Activated gamma-delta T cell treated with anti-CD3 and anti-CD28 coated beads, Interleukin-2, amount 50 U/mL, for 16 hours (primary cell): ENCODE measurements around the gene DSCAM.
"Not testable (repeated sequence)": the region's sequence is repeated elsewhere in the genome, so short reads cannot be mapped to it uniquely, and the experiment has no call there.

Experiments
- DNase-seq: peaks from one replicate; pipeline ENCODE4 v3.0.0-alpha.2; 2020; ENCODE audit warnings: low read depth

DSCAM gene

GRCh38 chr21:40047993-40048730 is 798.8 kb downstream of the DSCAM start:
- DNase-seq: no peak

DNA sequence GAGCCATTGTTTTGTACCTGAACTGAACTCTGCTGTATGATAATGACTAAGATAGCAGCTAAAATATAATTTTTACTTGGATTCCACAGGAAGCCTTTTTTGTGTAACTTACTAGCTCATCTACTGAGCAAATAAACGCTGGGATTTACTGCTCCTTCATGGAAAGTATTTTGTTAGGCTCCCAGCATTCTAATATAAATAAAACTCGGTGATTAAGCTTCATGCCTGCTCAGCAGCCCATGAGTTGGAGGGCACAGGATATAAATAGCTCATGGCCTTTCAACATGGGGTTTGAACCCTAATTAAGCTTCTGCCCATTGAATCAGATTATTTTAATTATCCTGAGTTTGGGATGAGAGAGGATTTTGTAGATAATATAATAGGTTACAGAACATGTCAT is 799.7 kb downstream of the DSCAM start:
- DNase-seq: no peak

DNA sequence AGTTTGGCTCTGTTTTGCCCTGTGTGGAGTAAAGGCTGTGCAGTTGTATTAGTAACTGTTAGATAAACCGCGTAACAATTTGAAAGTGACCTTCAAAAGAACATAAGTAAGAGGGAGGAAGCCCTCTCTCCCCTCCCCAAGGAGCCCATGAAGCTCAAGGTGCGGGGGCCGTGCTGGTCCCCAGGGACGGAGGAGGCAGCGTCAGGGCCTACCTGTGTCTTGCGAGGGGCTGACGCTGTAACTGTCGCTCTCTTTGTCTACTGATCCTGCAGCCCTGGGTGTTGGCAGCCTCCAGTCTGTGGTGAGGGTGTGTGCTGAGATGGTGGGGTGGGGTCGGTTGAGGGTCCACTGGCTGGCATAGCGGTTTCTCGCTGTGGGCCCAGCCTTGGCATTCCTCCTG is 803.1 kb downstream of the DSCAM start:
- no peak for DNase-seq

DNA sequence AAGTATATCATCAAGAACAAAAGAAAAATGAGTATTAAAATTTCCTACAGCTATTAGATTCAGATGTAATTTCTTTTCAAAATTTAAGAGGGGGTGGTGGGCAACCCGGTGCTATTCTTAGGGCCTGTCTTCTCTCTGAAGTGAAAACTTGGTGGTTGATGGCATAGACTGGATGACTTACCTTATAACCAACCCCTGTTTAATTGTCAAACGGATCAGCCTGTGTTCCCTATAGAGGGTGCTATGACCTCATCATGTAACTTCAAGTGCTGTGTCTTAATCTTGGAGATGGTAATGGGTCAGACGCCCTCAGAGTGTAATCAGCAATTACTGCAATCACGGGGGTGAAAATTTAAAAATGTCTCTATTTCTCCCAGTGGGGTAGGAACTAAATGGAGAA is 803.5 kb downstream of the DSCAM start:
- no peak for DNase-seq

- no peak for DNase-seq
Observed at GRCh38 chr21:40041446-40041845, 805.5 kb downstream of the DSCAM start.

DNA sequence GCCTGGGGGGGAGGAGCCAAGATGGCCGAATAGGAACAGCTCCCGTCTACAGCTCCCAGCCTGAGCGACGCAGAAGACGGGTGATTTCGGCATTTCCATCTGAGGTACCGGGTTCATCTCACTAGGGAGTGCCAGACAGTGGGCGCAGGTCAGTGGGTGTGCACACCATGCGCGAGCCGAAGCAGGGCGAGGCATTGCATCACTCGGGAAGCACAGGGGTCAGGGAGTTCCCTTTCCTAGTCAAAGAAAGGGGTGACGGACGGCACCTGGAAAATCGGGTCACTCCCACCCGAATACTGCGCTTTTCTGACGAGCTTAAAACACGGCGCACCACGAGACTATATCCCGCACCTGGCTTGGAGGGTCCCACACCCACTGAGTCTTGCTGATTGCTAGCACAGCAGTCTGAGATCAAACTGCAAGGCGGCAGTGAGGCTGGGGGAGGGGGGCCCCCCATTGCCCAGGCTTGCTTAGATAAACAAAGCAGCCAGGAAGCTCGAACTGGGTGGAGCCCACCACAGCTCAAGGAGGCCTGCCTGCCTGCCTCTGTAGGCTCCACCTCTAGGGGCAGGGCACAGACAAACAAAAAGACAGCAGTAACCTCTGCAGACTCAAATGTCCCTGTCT is 813.7 kb downstream of the DSCAM start:
- DNase-seq: not testable (repeated sequence)

- no peak for DNase-seq
Observed at GRCh38 chr21:40029888-40030287, 817.1 kb downstream of the DSCAM start.

- not testable (repeated sequence) for DNase-seq
Observed at GRCh38 chr21:40028393-40028792, 818.6 kb downstream of the DSCAM start.

GRCh38 chr21:40021558-40022351 is 825.2 kb downstream of the DSCAM start:
- DNase-seq: no peak

DNA sequence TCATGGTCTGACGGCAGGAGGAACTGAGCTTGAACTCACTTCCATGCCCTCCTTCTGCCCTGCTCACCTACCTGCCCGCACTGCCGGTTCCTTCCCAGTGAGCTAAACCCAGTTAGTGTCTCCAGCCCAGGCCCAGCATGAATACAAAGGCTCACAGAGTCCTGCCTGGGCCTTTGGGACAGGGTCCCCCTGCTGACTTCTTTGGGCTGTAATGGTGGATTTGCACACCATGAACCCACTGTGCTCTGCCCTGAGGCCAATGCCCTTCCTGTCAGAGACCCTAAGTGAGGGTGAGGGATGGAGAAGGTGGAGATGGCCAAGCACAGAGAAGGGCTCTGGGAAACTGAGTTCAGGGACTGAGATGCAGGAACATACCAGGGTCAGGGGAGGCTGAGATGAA is 826.3 kb downstream of the DSCAM start:
- no peak for DNase-seq

GRCh38 chr21:40018871-40019475 is 828.0 kb downstream of the DSCAM start:
- no peak for DNase-seq

DNA sequence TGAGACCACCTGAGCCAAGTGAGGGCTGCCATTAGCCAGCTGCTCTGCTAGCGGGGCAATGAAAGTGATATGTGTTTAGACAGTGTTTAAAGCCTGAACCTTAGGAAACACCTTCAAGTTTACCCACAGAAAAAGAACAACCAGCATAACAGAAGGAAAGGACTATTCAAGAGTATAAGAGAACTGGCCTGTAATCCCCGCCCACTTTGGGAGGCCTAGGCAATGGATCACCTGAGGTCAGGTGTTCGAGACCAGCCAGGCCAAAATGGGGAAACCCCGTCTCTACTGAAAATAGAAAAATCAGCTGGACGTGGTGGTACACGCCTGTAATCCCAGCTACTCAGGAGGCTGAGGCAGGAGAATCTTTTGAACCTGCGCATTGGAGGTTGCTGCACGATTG is 830.3 kb downstream of the DSCAM start:
- DNase-seq: no peak

- DNase-seq: no peak
Observed at GRCh38 chr21:40016234-40016633, 830.7 kb downstream of the DSCAM start.

DNA sequence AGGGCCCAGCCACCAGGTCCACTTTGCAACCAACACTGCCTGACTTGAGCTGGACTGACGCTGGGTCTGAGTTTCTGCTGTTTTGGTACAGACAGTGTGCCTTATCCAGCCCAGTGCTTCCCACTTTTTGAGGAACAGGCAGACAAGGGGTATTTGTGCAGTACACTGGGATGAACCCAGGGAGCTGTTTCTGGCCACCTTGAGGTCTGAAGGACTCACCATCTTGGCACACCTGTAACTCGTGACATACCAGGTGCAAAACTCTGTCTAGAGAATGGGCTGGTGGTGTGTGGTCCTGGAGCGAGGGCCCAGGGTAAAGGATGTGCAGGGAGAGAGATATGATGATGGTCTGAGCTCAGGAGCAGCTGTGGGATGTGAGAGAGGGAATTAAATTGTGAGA is 831.1 kb downstream of the DSCAM start:
- no peak for DNase-seq

DNA sequence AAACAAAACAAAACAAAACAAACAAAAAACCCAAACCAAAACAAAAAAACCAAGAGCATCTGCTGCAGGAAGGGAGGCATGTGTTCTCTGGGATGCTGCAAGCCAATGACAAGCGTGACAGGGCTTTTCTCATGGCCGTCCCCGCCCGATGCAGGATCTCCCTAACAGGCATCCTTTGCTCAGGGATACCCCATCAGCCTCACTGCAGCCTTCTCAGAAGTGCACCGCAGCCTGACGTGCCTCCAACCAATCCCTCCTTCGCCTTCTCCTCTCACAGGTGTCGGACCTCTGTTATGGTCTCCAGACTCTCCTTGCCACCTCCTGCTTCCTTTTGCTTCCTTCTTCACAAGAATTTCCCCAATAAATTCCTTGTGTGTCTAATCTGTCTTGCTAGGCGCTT is 832.6 kb downstream of the DSCAM start:
- DNase-seq: no peak

DNA sequence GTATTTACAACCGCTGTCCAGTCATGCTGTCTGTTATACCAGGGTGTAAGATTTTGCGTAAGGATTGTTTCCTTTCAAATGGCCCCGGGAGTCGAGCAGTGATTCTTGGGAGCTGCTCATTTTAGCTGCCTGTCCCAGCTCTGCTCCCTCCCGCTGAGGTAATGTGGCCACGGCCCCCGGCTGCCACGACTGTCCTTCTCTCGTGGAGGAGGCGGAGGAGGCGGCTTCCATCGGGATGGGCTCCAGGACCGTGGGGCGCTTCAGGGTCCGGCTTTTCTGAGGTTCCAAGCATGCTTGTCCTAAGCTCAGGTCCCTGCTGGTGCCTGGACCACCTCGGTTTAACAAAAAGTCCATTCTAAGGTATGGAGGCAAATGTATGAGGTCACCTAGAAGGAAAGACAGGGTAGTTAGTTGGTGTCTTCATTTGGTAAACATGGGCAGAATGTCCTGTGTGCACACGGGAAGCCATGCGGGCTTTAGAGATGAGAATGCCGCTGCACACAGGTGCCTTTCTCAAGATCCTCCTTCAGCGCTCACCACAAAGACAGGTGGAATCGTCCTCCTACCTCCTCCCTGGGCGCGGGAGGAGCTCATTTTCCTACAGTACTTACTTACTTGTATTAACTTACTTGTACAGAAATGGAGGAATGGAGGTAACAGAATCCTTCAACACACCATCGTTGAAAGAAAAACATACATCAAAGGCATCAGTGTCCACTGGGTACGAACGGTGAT is 833.8 kb downstream of the DSCAM start:
- DNase-seq: no peak

- DNase-seq: no peak
Observed at GRCh38 chr21:40011371-40011770, 835.6 kb downstream of the DSCAM start.

- DNase-seq: no peak
Observed at GRCh38 chr21:40002978-40003377, 844.0 kb downstream of the DSCAM start.

- no peak for DNase-seq
Observed at GRCh38 chr21:39984286-39984991, 862.5 kb downstream of the DSCAM start.

GRCh38 chr21:39980241-39980820 is 866.6 kb downstream of the DSCAM start:
- no peak for DNase-seq

DNA sequence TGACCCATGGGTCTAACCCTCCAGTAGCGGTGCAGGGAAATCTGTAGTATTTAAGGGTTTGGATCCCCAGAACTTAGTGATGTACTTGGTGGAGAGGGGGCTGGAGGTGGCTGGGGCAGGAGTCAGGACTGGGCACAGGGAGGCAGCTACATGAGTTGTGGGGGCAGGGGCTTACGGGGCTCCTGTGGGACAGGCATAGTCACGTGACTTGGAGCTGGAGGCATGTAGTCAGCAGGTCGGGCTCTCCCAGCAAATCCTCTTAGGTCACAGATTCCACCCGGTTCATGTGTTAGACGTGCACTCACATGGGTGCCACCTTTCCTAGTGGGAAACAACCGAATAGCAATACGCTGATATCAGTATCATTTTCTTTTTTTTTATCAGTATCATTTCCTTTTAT is 867.6 kb downstream of the DSCAM start:
- no peak for DNase-seq
